Loucy (cell line): Measurements from ENCODE around the gene DLGAP3.

Experiments
- H2AFZ ChIP-seq: fragments of 200-600 bp; sonication (generic); 2 replicates; pipeline ENCODE4 v1.6.0; 2016; ENCODE audit warnings: antibody characterized with exemption, mild to moderate bottlenecking, low read length, moderate library complexity
- H3F3A ChIP-seq: fragments of 200-600 bp; 2 replicates; pipeline ENCODE4 v1.6.0; 2016; ENCODE audit warnings: antibody characterized with exemption, low read depth, mild to moderate bottlenecking
- H3K27me3 ChIP-seq: fragments of 200-600 bp; sonication (generic); 2 replicates; pipeline ENCODE4 v1.6.1; 2014; ENCODE audit warnings: low read length, mild to moderate bottlenecking; ENCODE audit not compliant: insufficient read depth, poor library complexity, severe bottlenecking
- H3K36me3 ChIP-seq: fragments of 200-600 bp; sonication (generic); 2 replicates; pipeline ENCODE4 v1.6.1; 2016; ENCODE audit warnings: low read length; ENCODE audit not compliant: insufficient read depth
- H3K4me1 ChIP-seq: fragments of 200-600 bp; sonication (generic); 2 replicates; pipeline ENCODE4 v1.5.1; 2014; ENCODE audit warnings: low read length, mild to moderate bottlenecking; ENCODE audit not compliant: insufficient read depth, poor library complexity, severe bottlenecking
- H3K4me2 ChIP-seq: fragments of 200-600 bp; sonication (generic); 2 replicates; pipeline ENCODE4 v1.6.0; 2014; ENCODE audit warnings: antibody characterized with exemption, low read length, low read depth, mild to moderate bottlenecking; ENCODE audit not compliant: poor library complexity, severe bottlenecking
- H3K4me3 ChIP-seq: fragments of 200-600 bp; sonication (generic); 2 replicates; pipeline ENCODE4 v1.5.1; 2014; ENCODE audit warnings: low read length, mild to moderate bottlenecking, mixed read lengths; ENCODE audit not compliant: poor library complexity, severe bottlenecking
- H3K79me2 ChIP-seq: fragments of 200-600 bp; sonication (generic); 2 replicates; pipeline ENCODE4 v1.6.1; 2014; ENCODE audit warnings: low read length; ENCODE audit not compliant: insufficient read depth
- H3K9ac ChIP-seq: fragments of 200-600 bp; sonication (generic); 2 replicates; pipeline ENCODE4 v1.6.0; 2014; ENCODE audit warnings: mild to moderate bottlenecking, low read depth, low read length, moderate library complexity; ENCODE audit not compliant: poor library complexity, severe bottlenecking
- H3K9me2 ChIP-seq: fragments of 200-600 bp; sonication (generic); replicated peaks from 2 replicates; pipeline ENCODE4 v1.6.1; 2016; ENCODE audit warnings: low read depth, low read length, mixed read lengths
- H3K9me3 ChIP-seq: fragments of 200-600 bp; sonication (generic); 2 replicates; pipeline ENCODE4 v1.6.1; 2014; ENCODE audit warnings: mild to moderate bottlenecking, antibody characterized with exemption, low read length, low read depth; ENCODE audit not compliant: insufficient read depth
- H4K20me1 ChIP-seq: fragments of 200-600 bp; sonication (generic); 2 replicates; pipeline ENCODE4 v1.6.0; 2014; ENCODE audit warnings: antibody characterized with exemption, low read length, mild to moderate bottlenecking; ENCODE audit not compliant: insufficient read depth, poor library complexity, severe bottlenecking
- EZH2phosphoT487 ChIP-seq: fragments of 200-600 bp; IDR thresholded peaks from 2 replicates; pipeline ENCODE4 v1.6.1; 2018; ENCODE audit warnings: antibody characterized with exemption, mild to moderate bottlenecking, moderate library complexity, borderline replicate concordance
- TF ChIP-seq, protein P1 (sequence below): fragments of 200-600 bp; sonication (generic); conservative IDR thresholded peaks from 2 replicates; pipeline ENCODE4 v1.5.1; 2014; ENCODE audit warnings: mild to moderate bottlenecking, antibody characterized with exemption, low read length

DLGAP3 gene

DNA sequence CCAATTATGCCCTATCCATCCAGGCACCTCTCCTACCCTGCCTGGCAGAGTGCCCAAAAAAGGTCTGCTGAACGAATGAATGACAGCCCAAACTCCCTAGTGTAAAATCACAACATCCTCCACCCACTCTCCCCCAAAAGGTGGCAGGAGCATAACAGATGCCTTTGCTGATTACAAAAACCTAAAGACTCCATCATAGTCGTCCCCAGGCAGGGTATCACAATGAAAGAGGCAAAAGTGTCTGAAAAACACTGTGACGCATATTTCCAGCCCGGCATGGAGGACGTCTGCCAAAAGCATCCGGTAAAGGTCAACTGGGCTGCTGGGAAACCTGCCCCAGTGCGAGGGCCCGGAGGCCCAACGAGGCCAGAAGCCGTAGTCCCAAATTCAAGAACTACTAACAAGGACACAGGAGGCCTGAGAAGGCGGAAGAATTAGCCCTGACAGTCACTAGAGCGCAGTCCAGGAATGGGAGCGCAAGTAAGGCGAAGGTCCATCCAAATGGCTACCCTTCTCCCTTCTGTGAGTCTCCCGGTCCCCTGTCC lies 70.5 kb downstream of the DLGAP3 start:
- H3K27me3 ChIP-seq: no peaks in the 10 kb centered on the region
- no peaks in the 10 kb centered on the region for H3K9me3 ChIP-seq
- TF ChIP-seq EZH2phosphoT487: no peak
- TF ChIP-seq, protein P1, sequence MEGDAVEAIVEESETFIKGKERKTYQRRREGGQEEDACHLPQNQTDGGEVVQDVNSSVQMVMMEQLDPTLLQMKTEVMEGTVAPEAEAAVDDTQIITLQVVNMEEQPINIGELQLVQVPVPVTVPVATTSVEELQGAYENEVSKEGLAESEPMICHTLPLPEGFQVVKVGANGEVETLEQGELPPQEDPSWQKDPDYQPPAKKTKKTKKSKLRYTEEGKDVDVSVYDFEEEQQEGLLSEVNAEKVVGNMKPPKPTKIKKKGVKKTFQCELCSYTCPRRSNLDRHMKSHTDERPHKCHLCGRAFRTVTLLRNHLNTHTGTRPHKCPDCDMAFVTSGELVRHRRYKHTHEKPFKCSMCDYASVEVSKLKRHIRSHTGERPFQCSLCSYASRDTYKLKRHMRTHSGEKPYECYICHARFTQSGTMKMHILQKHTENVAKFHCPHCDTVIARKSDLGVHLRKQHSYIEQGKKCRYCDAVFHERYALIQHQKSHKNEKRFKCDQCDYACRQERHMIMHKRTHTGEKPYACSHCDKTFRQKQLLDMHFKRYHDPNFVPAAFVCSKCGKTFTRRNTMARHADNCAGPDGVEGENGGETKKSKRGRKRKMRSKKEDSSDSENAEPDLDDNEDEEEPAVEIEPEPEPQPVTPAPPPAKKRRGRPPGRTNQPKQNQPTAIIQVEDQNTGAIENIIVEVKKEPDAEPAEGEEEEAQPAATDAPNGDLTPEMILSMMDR: no peak

DNA sequence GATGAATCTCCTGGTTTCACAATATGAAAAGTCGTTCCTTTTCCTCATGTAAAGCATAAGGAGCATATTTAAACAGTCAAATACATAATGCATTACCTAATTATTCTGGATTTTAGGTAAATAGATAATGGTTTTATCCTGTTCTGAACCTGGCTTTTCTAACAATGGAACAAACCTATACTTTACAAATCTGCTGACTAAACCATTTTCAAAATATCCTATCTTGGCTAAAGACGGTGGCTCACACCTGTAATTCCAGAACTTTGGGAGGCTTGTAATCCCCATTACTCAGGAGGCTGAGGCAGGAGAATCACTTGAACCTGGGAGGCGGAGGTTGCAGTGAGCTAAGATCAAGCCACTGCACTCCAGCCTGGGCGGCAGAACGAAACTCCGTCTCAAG lies 72.8 kb downstream of the DLGAP3 start:
- Histone ChIP-seq H2AFZ (no peak overlapping the region), H3K4me1 (peaks cover 22% of the 10 kb centered on the region), H3K4me2 (no peak overlapping the region), H3K4me3 (no peak overlapping the region), H3K9me3 (no peaks in the 10 kb centered on the region), H4K20me1 (peaks cover 16% of the 10 kb centered on the region), H3K36me3 (peaks cover 13% of the 10 kb centered on the region; the same call in 1 of the 2 replicates), H3F3A (0 out of 2 replicates have a peak, but pooled peaks cover 3% of the 10 kb centered on the region), H3K79me2 (peaks cover 35% of the 10 kb centered on the region), H3K9ac (no peak overlapping the region), H3K27me3 (no peaks in the 10 kb centered on the region), H3K9me2 (no peaks in the 10 kb centered on the region)
- no peak for TF ChIP-seq EZH2phosphoT487
- TF ChIP-seq, protein P1: no peak

More for the DNA sequence above, 70.5 kb downstream of the DLGAP3 start:
- peaks cover 34% of the 10 kb centered on the region for H3K4me1 ChIP-seq
- peak overlapping the region; percentile 93 for H3K9ac ChIP-seq
- H3K4me3 ChIP-seq: peak overlapping the region; percentile 93
- peaks cover 13% of the 10 kb centered on the region; the same call in 1 of the 2 replicates for H3K36me3 ChIP-seq
- peak overlapping the region; percentile 76; the same call in 1 of the 2 replicates for H2AFZ ChIP-seq
- H4K20me1 ChIP-seq: peaks cover 16% of the 10 kb centered on the region
- H3K9me2 ChIP-seq: no peaks in the 10 kb centered on the region
- 0 out of 2 replicates have a peak, but pooled peaks cover 4% of the 10 kb centered on the region for H3F3A ChIP-seq
- peak overlapping the region; percentile 94 for H3K4me2 ChIP-seq
- peaks cover 35% of the 10 kb centered on the region for H3K79me2 ChIP-seq

DNA sequence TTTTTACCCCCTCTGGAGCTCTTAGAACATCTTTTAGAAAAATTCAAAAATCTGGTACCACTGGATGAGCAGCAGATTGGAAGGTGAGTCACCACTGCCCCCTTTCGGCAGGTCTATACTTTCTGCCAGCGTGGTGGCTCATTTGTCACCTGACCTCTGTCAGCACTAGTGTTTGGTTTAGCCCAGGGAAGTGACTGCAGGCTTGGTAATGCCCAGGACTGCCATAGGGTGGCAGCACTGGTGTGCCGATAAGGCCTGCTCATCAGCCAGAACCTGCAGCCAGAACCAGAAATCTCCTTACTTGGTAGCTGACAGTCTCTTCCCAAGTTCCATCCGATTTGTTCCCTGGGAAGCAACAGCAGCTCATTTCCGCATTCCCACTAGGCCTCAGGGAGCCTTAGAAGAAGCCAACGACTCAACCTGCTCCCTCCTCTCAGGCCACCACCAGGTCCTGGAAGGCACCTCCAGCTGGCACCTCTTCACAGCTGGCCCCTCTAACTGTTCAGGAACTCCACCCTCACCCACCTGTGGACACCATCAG lies 76.7 kb downstream of the DLGAP3 start:
- Histone ChIP-seq H2AFZ (no peak overlapping the region), H3K27me3 (no peaks in the 10 kb centered on the region), H3K9ac (no peak overlapping the region), H3K4me3 (no peak overlapping the region), H3K79me2 (peaks cover 17% of the 10 kb centered on the region; the same call in 1 of the 2 replicates), H3K36me3 (peaks cover 13% of the 10 kb centered on the region; the same call in 1 of the 2 replicates), H3K4me1 (peaks cover 5% of the 10 kb centered on the region), H3F3A (0 out of 2 replicates have a peak, but pooled peaks cover 3% of the 10 kb centered on the region), H3K9me2 (no peaks in the 10 kb centered on the region), H4K20me1 (peaks cover 4% of the 10 kb centered on the region), H3K9me3 (no peaks in the 10 kb centered on the region), H3K4me2 (no peak overlapping the region)
- TF ChIP-seq, protein P1: peak; percentile 99
- no peak for TF ChIP-seq EZH2phosphoT487
